Psoas muscle (tissue), 8 donors: Measurements from ENCODE around the gene BAIAP2. TPM values are rescaled to one million over a fixed set of nuclear protein-coding genes. Genes with fewer than 3 reads are reported as not detected.

Experiments used
- ATAC-seq, 4 donors: fragments of 200-7000 bp; cut with Tn5 transposase; one replicate each; pipeline ENCODE4 v1.9.1; 2020; ENCODE audit warnings: moderate library complexity in 3 of 4, mild to moderate bottlenecking in 2 of 4
- DNase-seq, 2 donors: peaks; one replicate each; pipeline ENCODE4 v3.0.0-alpha.2; 2020
- H3K27ac ChIP-seq: fragments of 200-600 bp; one replicate; pipeline ENCODE4 v1.8.0; 2022
- H3K27me3 ChIP-seq, 3 donors: fragments of 200-600 bp in 1 of 3; one replicate each; pipeline versions ENCODE4 v1.6.1 to v1.8.0; 2013 to 2022; ENCODE audit warnings: low read length in 2 of 3, mild to moderate bottlenecking in 2 of 3, moderate library complexity in 1 of 3; ENCODE audit not compliant: insufficient read depth in 3 of 3
- H3K36me3 ChIP-seq, 2 donors: fragments of 200-600 bp in 1 of 2; one replicate each; pipeline versions ENCODE4 v1.6.1 to v1.8.0; 2013 to 2022; ENCODE audit warnings: low read depth in 1 of 2, mild to moderate bottlenecking in 1 of 2, moderate library complexity in 1 of 2; ENCODE audit not compliant: insufficient read depth in 1 of 2
- H3K4me1 ChIP-seq: fragments of 200-600 bp; one replicate; pipeline ENCODE4 v1.8.0; 2022
- H3K4me3 ChIP-seq: fragments of 200-600 bp; one replicate; pipeline ENCODE4 v1.8.0; 2022; ENCODE audit warnings: mild to moderate bottlenecking
- H3K9me3 ChIP-seq: fragments of 200-600 bp; one replicate; pipeline ENCODE4 v1.8.0; 2022
- WGBS, 3 donors: extraction: QIAGEN DNeasy Blood & Tissue Kit; methylation state at CpG; one replicate each; pipeline versions ENCODE4 v1.1.6 to v1.1.7; 2013; 5-methylcytosine and 5-hydroxymethylcytosine counted together
- intact Hi-C, 2 donors: fragments of 100-400 bp; cut with DNase I; formaldehyde crosslinking; loops; one replicate each; pipeline versions ENCODE4 v1.11.0 to v1.14.2; 2022
- polyA plus RNA-seq, 3 donors: library from polyadenylated mRNA; stranded (reverse); fragments of 200-250 nt; gene quantifications; one replicate each; pipeline ENCODE4 v1.2.3, GENCODE V29; 2013
- total RNA-seq, 4 donors: library from RNA; stranded (reverse); fragmentation: NEBNext Ultra II Directional in 2 of 4; extraction: Animal tissue kit (Norgen Biotek cat#: 25700) in 2 of 4; gene quantifications; one replicate each; pipeline versions ENCODE4 v1.2.1 to v1.2.4, GENCODE V29; 2021 to 2023
- TF ChIP-seq, protein P1 (sequence below): fragments of 200-600 bp; IDR thresholded peaks from one replicate; pipeline ENCODE4 v1.8.0; 2022; ENCODE audit warnings: antibody characterized with exemption
- donor health status: healthy with polysubstance abuse.
- donor health status: DM: no; HTN: no; CAD: no; lungs with moderate emphysema.
- donor health status: Bipolar disorder and iron deficiency.
- donor health status: healthy.
- donor health status: DM: yes; HTN: yes; CAD: no.
- donor health status: DM: no; HTN: no; CAD: no.
- donor health status: DM: no; HTN: no; CAD: no.
- donor health status: DM: yes; HTN: yes; CAD: no.

The BAIAP2 gene
- total and polyA plus RNA-seq, 7 donors = 3.9 to 28.9 (median 8.6) TPM

DNA sequence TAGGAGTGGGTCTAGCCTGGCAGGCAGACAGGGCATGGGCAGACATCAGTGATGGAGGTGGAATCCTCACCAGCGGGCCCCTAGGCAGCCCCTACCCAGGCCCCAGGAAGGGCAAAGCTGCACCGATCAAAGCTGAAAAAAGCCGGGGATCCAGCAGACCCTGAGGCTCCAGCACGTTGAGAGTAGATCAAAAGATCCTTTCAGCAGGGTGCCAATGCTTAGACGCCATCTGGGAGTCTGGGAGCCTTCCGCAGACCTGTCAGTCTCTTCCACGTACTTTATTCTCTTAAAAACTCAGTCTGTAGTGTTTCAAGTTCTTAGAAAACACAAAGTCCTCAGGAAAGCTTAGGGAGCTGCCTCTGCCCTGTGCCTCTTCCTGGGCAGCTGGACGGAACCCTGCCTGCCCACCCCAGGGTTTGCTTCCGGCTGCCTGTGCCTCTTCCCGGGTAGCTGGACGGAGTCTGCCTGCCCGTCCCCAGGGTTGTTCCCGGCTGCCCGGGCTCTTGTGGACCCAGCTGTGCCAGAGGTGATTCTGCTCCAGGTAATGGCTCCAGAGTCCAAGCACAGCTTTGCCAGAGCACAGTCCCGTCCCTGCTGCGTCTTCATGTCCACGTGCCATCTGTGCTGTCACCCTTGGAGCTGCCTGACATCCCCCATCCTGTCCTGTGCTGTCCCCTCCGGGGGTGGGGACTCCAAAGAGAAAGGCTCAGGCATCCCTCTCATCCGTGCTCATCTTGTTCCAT is 79.6 kb downstream of the BAIAP2 start:
- H3K27ac ChIP-seq = no peak overlapping the region
- H3K9me3 ChIP-seq = no peaks in the 10 kb centered on the region
- intact Hi-C loops = no loop called here
- DNase-seq (no peak), ATAC-seq (no peak)
- H3K4me1 ChIP-seq = no peaks in the 10 kb centered on the region
- no peaks in the 10 kb centered on the region for H3K36me3 ChIP-seq
- H3K4me3 ChIP-seq = no peak overlapping the region
- TF ChIP-seq, protein P1, sequence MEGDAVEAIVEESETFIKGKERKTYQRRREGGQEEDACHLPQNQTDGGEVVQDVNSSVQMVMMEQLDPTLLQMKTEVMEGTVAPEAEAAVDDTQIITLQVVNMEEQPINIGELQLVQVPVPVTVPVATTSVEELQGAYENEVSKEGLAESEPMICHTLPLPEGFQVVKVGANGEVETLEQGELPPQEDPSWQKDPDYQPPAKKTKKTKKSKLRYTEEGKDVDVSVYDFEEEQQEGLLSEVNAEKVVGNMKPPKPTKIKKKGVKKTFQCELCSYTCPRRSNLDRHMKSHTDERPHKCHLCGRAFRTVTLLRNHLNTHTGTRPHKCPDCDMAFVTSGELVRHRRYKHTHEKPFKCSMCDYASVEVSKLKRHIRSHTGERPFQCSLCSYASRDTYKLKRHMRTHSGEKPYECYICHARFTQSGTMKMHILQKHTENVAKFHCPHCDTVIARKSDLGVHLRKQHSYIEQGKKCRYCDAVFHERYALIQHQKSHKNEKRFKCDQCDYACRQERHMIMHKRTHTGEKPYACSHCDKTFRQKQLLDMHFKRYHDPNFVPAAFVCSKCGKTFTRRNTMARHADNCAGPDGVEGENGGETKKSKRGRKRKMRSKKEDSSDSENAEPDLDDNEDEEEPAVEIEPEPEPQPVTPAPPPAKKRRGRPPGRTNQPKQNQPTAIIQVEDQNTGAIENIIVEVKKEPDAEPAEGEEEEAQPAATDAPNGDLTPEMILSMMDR = no peak
- no peaks in the 10 kb centered on the region for H3K27me3 ChIP-seq
- WGBS, 3 donors = 88 to 91% (median 89%) methylated on average over 19 of the region's 19 CpGs

DNA sequence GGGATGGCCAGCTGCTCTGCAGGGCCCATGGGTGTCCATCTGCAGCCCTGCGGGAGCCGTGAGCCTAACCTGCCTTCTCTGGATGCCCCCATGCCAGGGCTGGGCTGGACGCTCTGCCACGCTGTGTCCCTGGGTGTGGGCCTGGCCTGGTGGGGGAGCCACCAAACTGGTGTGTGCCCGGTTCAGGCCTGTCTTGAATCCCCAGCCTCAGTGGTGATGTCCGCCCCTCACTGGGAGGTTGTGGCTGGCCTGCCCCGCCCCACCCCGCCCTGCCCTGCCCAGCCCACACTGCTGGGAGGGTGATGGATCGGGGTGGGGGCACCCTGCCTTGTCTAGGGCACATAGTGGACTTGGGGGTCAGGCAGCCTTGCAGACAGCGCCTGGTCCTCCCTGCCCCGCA is 80.3 kb downstream of the BAIAP2 start:
- ATAC-seq = no peak
- Histone ChIP-seq H3K4me1 (no peaks in the 10 kb centered on the region), H3K27ac (no peak overlapping the region), H3K4me3 (no peak overlapping the region), H3K36me3 (no peaks in the 10 kb centered on the region), H3K27me3 (no peaks in the 10 kb centered on the region), H3K9me3 (no peaks in the 10 kb centered on the region)
- intact Hi-C loops = no loop called here
- 94 to 96% (median 95%) methylated on average over 11 of the region's 11 CpGs for WGBS, 3 donors
- TF ChIP-seq, protein P1 = no peak
- no peak for DNase-seq

DNA sequence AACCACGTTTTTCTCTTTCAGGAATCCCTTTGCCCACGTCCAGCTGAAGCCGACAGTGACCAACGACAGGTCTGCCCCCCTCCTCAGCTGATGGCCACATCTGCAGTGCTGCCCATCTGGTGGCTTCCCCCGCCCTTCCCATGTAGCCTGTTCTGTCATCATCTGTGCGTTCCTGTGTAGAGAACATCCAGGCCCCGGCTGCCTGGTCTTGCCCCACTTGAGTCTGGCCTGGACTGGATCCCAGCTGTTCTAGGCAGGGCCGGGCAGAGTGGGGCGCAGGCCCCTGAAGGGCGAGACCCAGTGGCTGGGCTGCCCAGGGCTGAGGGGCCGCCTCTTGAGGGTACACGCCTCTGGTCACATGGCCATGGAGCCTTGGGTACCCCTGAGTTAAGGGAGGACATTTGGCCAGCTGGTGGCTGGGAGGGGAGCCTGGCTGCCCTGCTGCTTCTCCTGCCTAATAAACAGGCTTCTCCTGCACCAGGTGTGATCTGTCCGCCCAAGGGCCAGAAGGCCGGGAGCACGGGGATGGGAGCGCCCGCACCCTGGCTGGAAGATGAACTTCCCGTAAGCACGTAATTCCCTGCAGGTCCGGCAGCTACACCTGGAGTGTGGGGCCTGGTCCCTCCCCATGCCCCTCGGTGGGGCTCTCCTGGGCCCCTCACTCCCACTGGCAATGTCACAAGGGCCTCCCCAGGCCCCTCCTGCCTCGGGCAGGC is 81.0 kb downstream of the BAIAP2 start:
- Histone ChIP-seq H3K27me3 (no peaks in the 10 kb centered on the region), H3K27ac (no peak overlapping the region), H3K9me3 (no peaks in the 10 kb centered on the region), H3K36me3 (no peaks in the 10 kb centered on the region), H3K4me1 (no peaks in the 10 kb centered on the region), H3K4me3 (no peak overlapping the region)
- no peak for DNase-seq
- TF ChIP-seq, protein P1 = no peak
- no peak for ATAC-seq
- intact Hi-C loops = no loop called here
- 81 to 95% (median 87%) methylated on average over 20 to 22 of the region's 22 CpGs for WGBS, 3 donors

DNA sequence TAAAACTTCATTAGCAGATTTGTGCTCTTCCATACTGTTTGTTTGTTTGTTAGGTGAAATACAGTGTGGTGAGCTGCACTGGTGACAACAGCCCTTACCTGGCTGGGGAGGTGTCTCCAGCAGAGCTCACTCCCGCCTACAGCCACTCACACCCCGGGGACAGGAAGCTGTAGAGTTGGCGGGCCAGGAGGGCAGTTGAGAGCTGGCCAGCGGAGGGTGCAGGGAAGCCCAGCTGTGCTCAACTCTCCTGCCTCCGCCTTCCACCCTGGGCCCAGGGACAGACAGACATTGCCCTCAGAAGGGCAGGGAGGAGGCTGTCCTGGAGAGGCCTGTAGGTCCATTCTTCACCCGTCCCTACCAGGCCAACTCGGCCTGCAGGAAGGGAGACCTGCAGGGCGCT is 81.8 kb downstream of the BAIAP2 start:
- TF ChIP-seq, protein P1 = no peak
- Histone ChIP-seq H3K27me3 (peaks cover 0 to 3% (median 0%) of the 10 kb centered on the region in 3 donors), H3K4me3 (no peak overlapping the region), H3K27ac (no peak overlapping the region), H3K36me3 (no peaks in the 10 kb centered on the region), H3K9me3 (no peaks in the 10 kb centered on the region), H3K4me1 (no peaks in the 10 kb centered on the region)
- ATAC-seq = no peak
- no peak for DNase-seq
- WGBS, 3 donors = 88 to 95% (median 89%) methylated on average over 8 of the region's 8 CpGs
- intact Hi-C loops = no loop called here
